GM19351 (cell line): ENCODE results near the gene EPS8L2.
"Not testable (repeated sequence)": the region's sequence is repeated elsewhere in the genome, so short reads cannot be mapped to it uniquely, and the experiment has no call there.

ENCODE experiments used
- ATAC-seq: cut with Tn5 transposase; IDR thresholded peaks from one replicate; pipeline ENCODE4 v1.9.1; 2021; ENCODE audit warnings: mild to moderate bottlenecking, moderate library complexity; ENCODE audit not compliant: unreplicated experiment

EPS8L2 gene

GRCh38 chr11:689625-690024 lies 16.4 kb upstream of the EPS8L2 start:
- no peak for ATAC-seq

GRCh38 chr11:690244-690643 lies 15.8 kb upstream of the EPS8L2 start:
- ATAC-seq = not testable (repeated sequence)

GRCh38 chr11:690738-691633 lies 15.0 kb upstream of the EPS8L2 start:
- ATAC-seq = no peak

- ATAC-seq = no peak
Measured at GRCh38 chr11:691710-692590, 14.1 kb upstream of the EPS8L2 start.

GRCh38 chr11:692824-693414 lies 13.1 kb upstream of the EPS8L2 start:
- no peak for ATAC-seq

- ATAC-seq = no peak
Measured at GRCh38 chr11:693415-693831, 12.6 kb upstream of the EPS8L2 start.

- no peak for ATAC-seq
Measured at GRCh38 chr11:693887-694562, 12.0 kb upstream of the EPS8L2 start.

GRCh38 chr11:694563-695287 lies 11.3 kb upstream of the EPS8L2 start, which contains the start of gene DEAF1:
DEAF1 (minus strand) TSS chr11:695222; CDS start chr11:695047, 175 bp downstream.
- ATAC-seq = peak; percentile 72

GRCh38 chr11:695288-695537 lies 10.8 kb upstream of the EPS8L2 start:
- no peak for ATAC-seq

GRCh38 chr11:695538-696248 lies 10.3 kb upstream of the EPS8L2 start, which contains the start of gene TMEM80:
TMEM80 (plus strand) TSS chr11:695816; CDS start chr11:695828, 12 bp downstream.
- peak; percentile 67 for ATAC-seq

- no peak for ATAC-seq
Measured at GRCh38 chr11:696955-697491, 9.0 kb upstream of the EPS8L2 start.

GRCh38 chr11:697811-698311 lies 8.2 kb upstream of the EPS8L2 start:
- no peak for ATAC-seq

GRCh38 chr11:698493-699115 lies 7.4 kb upstream of the EPS8L2 start:
- no peak for ATAC-seq

GRCh38 chr11:699116-699508 lies 6.9 kb upstream of the EPS8L2 start:
- no peak for ATAC-seq

GRCh38 chr11:699753-700152 lies 6.3 kb upstream of the EPS8L2 start:
- ATAC-seq = no peak

- no peak for ATAC-seq
Measured at GRCh38 chr11:701741-702461, 4.1 kb upstream of the EPS8L2 start.

GRCh38 chr11:702462-703461 lies 3.3 kb upstream of the EPS8L2 start:
- ATAC-seq = no peak
